ENCODE results near the gene THAP11.

Gene THAP11

GRCh38 chr16:67841816-67842508 is at the start of gene THAP11:
TSS of gene THAP11 (plus strand) at chr16:67842320. CDS start at chr16:67842555, 235 bp downstream.
- peak; percentile 72 for DNase-seq

DNA sequence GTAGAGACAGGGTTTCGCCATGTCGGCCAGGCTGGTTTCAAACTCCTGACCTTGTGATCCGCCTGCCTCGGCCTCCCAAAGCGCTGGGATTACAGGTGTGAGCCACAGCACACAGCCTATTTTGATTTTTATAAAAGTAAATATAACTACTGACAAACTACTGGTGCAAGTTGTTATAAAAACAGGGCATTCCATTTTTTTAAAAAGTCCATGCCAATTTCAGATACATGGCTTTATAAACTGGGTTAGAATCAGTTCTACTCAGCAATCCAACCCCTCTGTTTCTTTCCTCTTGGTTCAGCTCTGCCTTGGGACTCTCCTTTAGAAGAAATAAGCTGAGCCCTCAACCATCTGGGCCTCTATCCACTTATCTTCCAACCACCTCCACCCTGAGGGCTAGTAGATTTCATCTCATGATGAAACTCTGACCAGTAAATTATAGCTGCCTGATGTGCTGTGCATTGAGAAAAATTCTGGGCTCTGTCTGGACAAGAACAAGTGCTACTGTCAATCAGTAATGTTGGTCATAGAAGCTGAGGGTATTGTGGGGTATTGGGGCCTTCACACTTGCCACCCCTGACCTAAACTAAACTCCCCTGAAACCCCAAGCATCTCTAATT is 45.9 kb upstream of the THAP11 start:
- DNase-seq: no peak

DNA sequence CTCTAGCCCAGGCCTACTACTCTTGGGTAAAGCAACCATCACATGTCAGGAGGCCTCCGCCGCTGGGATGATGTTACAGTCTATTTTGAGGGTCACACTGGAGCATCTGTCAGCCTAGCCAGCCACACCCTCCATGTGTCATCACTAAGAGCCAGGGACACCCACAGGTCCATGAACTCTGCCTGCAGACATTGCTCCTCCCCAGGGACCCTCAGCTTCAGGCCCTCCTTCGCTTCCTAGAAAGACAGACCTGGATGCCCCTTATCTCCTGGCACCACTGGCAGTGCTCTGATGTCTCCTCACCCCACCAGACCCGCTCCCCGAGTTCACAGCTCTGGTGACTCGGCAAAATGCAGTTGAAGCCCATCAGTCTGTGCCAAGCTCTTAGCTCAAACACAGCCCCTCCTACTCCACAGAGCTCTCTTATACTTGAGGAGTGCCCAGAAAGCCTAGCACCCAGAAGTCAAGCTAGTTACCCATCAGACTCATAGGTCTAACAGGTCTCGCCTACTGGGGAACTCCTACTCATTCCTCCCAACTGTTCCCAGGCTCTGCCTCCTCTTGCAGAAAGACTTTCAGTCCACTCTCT is 41.7 kb upstream of the THAP11 start:
- DNase-seq: no peak

DNA sequence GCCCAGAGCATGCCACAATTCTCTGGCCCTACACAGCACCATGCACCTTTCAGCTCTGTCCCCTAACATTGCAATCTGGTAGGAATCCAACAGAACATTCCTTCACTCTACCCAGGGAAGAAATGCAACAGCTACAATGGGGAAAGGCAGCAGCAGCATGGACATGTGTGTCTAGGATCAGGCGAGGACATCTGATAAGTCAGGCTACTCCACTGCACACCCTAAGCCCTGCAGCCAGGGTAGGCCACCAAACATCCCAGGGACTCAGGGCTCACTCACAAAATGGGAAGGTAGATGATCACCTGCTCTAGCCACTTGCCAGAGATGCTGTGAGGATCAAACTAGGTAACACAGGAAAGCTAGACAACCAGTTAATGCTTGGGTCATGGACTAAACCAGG is 40.9 kb upstream of the THAP11 start:
- no peak for DNase-seq

- DNase-seq: no peak
Observed at GRCh38 chr16:67801883-67802282, 40.2 kb upstream of the THAP11 start.

DNA sequence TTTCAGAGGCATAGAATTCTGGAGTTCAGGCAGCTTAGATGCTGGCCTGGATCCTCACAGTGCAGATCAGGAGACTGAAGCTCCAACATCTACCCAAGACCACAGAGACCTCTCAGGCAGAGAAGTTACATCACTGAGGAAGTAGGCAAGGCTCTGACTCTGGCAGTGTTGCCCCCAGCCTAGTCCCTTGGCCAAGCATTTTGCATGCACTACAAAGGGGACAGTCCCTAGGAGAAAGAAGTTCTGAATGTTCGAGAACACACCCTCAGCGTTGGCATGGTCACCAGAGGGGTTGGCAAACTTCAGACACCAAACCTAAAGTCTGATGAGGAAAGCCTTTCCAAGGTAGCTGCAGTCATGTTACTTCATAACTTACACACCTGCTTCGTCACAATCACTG is 38.2 kb upstream of the THAP11 start:
- no peak for DNase-seq

GRCh38 chr16:67804853-67805542 is 37.1 kb upstream of the THAP11 start:
- DNase-seq: no peak

- peak; percentile 1 for DNase-seq
Observed at GRCh38 chr16:67805718-67806427, 36.2 kb upstream of the THAP11 start.

GRCh38 chr16:67806428-67807147 is 35.5 kb upstream of the THAP11 start, which contains the start of the genes RANBP10 and TSNAXIP1:
TSS of gene RANBP10 (minus strand) at chr16:67806560. CDS start at chr16:67806536, 24 bp downstream.
TSS of gene TSNAXIP1 (plus strand) at chr16:67806889. CDS start at chr16:67807150, 261 bp downstream.
- DNase-seq: peak; percentile 94

DNA sequence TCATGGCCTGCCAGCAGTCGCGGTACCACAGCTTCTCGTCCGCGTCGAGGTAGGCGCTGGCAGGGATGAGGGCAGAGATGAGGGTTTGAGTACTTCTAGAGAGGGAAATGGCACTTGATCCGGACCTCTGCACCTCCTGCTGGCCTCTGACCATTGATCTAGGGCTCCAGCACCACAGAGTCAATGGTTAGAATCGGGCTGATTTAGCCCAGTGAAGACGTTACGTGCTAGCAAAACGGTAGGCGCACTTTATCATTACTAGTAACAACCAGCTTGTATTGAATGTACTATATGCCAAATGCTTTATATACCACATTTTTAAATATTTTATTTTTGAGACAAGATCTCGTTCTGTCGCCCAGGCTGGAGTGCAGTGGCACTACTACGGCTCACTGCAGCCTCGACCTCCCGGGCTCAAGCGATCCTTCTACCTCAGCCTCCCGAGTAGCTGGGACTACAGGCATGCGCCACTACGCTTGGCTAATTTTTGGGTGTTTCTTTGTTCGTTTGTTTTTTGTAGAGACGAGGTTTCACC is 34.9 kb upstream of the THAP11 start:
- DNase-seq: no peak

GRCh38 chr16:67811899-67812298 is 30.2 kb upstream of the THAP11 start:
- DNase-seq: no peak

- DNase-seq: peak; percentile 45
Observed at GRCh38 chr16:67814567-67814966, 27.6 kb upstream of the THAP11 start.

- DNase-seq: no peak
Observed at GRCh38 chr16:67820608-67821259, 21.4 kb upstream of the THAP11 start.

GRCh38 chr16:67822511-67822910 is 19.6 kb upstream of the THAP11 start:
- DNase-seq: no peak

DNA sequence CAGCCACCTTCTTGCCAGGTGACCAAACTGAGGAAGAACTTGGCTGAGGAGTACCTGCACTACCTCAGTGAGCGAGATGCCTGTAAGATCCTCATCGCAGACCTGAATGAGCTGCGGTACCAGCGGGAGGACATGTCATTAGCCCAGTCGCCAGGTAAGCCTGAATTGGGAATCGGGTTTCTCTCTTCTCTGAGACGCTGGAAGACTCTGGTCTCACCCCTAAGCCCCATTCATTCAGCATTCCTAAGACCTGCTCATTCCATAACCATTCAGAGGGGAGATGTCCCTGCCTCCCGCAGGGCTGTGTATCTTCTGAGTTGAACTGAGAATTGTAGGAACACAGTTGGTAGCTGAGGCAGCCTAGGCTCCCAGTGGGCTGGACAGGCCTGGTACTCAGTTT is 17.0 kb upstream of the THAP11 start:
- no peak for DNase-seq

GRCh38 chr16:67825906-67826305 is 16.2 kb upstream of the THAP11 start:
- DNase-seq: no peak

GRCh38 chr16:67828651-67829050 is 13.5 kb upstream of the THAP11 start:
- DNase-seq: no peak

GRCh38 chr16:67833030-67833414 is 9.1 kb upstream of the THAP11 start:
- DNase-seq: no peak

DNA sequence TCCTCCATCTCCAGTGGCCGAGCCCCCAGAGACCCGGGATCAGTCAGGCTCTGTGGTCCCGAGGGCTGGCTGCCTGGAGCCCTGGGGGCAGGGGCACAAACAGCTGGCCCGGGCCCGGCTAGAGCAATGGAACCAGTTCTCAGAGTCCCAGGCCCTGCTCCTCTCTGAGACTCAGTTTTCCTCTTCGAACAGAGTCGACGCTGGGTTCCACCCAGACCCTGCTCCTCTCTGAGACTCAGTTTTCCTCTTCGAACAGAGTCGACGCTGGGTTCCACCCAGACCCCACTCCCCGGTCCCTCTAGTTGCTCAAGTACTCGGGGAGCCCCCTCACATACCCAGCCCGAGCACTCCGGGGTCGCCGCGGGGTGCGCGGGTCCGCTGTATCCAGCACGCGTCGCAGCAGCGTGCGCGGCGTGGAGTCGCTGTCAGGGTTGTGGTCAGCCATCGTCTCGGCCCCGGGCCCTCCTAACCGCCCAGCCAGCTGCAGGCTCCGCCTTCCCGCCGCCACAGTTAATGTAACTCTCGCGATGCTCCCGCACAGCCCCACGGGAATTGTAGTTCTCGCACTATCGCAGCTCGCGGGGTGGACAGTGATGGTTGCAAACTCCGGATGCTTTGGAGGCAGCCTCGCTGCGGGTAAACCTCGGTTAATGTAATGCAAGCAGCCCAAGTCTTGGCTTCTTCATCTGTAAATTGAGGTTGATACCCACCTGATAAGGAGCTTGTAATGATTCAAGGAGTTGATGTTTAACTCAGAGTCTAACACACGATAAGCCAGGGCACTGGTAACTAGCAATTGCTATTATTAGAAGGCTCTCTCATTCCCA is 8.5 kb upstream of the THAP11 start:
- peak; percentile 57 for DNase-seq

- no peak for DNase-seq
Observed at GRCh38 chr16:67834242-67834614, 7.9 kb upstream of the THAP11 start.

All from DMS79 (cell line).